Activated CD4-positive, alpha-beta T cell treated with anti-CD3 and anti-CD28 coated beads for 48 hours (primary cell): ENCODE measurements around the gene LYST.
A peak's percentile ranks its signal among the peaks of the same experiment; 100 is the strongest.
"Not testable (repeated sequence)": the region's sequence is repeated elsewhere in the genome, so short reads cannot be mapped to it uniquely, and the experiment has no call there.

Experiments
- DNase-seq: peaks from one replicate; pipeline ENCODE4 v3.0.0-alpha.2; 2020

Gene LYST

DNA sequence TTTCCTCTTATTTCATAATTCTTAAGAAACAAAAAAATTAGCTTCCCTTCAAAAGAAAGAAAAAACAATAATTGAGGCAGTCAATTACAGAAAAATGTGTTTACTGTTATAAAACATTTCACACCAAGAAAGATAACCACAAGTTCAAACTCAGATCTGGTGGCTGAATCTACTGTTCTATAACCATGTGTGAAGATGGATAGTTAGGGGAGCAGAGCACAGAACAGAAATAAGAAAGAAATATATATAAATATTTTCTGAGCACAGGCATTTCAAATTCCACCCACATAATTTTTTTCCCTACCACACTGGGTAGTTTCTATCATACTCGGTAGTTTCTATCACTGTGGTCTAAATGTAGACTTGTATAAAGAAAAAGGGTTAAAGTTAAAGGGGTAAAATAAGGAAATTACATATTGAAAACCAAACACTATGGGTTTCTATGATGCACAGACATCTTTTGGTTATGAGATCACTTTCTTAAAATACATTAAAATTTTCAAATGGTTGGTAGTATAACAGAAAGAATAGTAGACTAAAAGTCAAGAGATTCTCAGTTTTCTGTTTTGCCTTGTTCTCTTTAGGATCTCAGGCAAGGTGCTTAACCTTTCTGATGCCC, 10.8 kb downstream of the LYST start:
- DNase-seq, result no peak

DNA sequence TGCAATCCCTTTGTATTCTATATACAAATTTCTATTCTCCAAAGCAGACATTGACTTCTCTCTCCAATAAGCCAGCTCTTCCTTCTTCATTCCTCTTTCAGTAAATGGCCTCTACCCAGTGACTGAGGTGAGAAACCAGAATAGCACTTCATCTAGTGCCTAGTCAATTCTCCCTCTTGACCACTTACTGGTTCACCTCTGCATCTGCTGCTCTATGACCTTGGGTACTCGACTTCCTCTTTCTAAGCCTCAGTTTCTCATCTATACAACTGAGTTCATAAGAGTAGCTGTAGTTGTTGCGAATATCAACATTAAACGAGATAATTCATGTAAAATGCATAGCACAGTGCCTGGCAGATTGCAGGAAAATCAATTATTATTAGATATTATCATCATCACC, 12.4 kb downstream of the LYST start:
- no peak for DNase-seq

DNA sequence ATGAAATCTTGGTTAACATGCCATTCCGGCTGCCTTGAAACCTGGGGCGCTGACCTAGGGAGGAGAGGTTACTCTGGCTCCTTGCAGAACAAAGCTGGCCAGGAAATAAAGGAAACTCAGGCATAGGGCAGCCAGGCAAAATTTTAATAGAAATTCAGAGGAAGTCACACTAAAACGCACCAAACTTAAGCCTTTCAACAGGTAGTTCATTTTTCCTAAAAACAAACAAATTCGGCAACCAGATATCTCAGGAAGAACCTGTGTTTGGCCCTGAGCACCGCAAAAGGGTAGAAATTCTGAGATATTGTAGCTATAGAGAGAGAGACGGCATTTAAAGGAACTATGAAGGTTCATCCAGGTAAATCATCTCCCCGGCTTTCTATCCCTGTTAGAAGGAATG, 13.1 kb downstream of the LYST start:
- no peak for DNase-seq

DNA sequence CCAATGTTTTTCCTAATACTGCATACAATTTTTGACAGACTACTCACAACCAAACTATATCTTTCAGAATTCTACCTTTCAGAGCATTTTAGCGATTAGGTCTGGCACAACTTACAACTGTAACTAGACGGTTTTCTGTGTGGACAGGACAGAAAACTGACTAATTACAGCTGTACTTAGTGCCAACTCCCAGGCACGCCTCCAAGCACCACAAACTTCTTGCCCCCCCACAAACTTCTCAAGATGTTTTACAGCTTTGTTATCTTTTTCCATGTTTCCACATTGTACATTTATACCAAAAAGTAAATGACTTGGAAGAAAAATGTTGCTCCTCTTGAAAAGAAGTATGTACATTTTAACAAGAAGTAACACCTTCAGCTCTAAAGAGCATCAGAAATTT, 13.8 kb downstream of the LYST start:
- DNase-seq, result no peak

DNA sequence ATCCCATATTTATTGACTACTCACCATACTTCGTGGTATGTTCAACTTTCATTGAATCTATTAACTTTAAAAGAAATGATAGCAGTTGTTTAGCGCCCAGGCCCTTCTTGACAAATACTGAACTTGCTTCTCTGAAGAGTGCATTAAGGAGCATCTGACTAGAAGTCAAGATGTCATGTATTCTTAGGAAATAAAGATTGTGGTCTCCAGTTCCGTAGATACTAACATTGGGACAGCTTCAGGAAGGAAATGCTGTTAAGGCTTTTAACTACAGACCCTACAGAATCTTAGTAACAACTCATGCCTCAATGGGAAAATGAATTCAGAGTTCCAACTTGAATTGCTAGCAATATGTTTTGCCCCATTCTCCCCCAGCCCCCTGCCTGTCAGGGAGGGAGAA, 14.8 kb downstream of the LYST start:
- DNase-seq, result no peak

DNA sequence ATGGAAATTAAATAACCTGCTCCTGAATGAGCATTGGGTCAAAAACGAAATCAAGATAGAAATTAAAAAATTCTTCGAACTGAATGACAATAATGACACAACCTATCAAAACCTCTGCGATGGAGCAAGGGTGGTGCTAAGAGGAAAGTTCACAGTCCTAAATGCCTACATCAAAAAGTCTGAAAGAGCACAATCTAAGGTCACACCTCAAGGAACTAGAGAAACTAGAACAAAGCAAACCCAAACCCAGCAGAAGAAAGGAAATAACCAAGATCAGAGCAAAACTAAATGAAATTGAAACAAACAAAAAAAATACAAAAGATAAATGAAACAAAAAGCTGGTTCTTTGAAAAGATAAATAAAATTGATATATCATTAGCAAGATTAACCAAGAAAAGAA, 18.5 kb downstream of the LYST start:
- DNase-seq, result not testable (repeated sequence)

DNA sequence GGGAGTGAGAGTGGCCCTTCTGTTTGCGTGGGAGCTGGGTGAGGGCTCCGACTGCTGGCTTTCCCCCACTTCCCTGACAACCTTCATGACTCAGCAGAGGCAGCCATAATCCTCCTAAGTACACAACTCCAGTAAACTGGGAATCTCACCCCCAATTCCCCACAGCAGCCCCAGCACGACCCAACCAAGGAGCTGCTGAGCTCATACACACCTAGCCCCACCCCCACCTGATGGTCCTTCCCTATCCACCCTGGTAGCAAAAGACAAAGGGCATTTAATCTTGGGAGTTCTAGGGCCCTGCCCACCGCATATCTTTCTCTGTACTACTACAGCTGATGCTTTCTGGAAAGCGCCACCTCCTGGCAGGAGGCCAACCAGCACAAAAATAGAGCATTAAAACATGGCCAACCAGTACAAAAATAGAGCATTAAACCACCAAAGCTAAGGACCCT, 21.0 kb downstream of the LYST start:
- peak; percentile 46 for DNase-seq

DNA sequence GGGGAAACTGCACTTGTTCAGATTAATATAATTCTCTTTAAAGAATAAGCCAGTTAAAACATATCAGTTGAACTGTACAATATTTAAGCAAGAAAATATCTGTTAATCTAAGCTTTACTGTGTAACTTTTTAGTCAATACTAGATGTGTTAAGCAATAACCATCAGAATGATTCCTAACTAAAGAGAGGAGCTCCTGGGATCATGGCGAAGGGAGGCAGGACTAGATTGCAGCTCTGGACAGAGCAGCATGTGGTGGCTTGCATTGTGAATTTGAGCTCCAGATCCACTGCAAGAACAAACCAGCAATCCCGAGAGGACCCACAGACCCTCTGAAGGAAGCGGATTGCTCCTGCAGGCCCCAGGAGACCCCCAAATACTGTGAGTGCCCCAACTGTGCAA, 21.9 kb downstream of the LYST start:
- DNase-seq, result no peak

DNA sequence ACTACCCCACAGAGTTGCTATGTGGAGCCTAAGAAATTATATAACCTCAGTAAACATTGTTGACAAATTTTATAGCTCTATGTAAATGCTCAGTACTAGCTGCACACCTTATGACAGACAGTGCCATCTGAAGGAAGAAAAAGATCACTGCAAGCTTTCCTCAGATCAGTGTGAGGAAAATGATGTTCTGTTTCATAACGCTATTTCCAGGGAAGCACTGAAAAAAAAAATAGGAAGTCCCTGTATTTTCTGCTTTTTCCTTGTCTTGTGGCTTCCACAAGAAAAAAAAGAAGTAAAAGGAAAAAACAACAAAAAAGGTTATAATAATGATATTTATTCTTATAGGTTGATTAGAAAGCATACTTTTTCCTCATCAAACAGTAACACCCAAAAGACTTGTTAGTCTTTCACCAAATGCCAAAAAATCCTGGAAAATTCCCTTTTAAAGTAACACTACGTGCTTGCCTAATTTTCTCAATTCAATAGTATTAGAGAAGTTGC, 23.2 kb downstream of the LYST start:
- DNase-seq, result no peak

DNA sequence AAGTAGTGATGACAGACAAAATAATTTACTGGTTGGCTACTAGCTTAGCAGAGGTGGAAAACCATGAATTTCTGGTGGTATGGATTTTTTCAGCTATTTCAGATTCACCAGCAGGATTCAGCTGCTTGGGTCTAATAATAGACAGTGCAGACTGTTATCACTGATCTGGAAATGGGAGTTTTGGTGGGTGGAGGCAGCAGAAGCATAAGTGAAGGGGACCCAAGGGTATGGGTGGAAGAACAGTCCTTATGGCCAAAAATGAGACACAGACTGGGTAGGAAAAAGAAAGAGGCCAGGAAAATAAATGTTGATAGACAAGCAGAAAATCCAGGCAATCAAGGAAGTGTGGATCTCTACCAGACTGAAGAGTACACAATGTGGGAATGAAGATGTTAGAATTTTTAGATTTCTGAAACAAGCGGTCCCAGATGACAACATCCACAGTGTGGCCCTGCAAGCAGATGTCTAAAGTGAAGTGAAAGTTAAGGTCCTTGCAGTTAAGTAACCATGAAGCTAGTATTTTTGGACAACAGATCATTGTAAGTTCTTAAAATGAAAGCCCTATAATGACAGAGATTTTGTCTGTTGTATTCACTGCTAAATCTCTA, 24.7 kb downstream of the LYST start:
- DNase-seq, result no peak

DNA sequence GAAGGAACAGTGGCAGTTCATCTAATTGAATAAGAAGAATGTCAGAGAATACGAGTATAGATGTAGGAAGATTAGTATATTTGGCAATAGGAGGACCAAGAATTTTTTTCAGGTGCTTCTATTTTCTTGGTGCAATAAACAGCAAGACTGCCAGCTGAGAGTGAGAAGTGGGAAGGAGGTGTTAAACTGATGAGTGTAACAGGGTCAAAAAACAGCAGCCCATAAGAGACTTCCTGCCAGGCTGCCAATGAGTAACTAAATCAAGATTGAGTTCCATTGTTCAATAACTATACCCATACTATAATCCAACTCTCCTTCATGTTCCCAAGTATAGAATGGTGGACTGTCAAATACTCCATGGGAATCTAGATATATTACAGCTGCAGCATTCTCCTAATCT, 28.7 kb downstream of the LYST start:
- DNase-seq, result no peak

DNA sequence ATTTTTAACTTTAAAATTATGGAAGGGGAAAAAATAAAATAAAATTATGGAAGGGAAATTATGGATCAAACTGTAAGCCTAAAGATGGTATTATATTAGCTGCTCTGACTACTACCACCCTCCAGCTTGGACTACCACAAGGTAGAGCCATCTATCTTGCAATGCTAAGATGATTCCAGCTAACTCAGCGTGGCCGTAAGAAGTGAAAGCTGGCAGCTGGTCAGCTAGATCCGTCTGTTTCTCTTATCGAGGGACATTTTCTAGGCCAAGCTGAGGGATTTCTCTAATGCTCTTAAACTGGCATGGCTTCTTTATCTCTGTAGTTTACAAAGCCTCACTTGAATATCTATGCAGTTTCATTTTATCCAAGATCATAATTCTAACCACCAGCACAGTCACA, 31.5 kb downstream of the LYST start:
- DNase-seq, result no peak

DNA sequence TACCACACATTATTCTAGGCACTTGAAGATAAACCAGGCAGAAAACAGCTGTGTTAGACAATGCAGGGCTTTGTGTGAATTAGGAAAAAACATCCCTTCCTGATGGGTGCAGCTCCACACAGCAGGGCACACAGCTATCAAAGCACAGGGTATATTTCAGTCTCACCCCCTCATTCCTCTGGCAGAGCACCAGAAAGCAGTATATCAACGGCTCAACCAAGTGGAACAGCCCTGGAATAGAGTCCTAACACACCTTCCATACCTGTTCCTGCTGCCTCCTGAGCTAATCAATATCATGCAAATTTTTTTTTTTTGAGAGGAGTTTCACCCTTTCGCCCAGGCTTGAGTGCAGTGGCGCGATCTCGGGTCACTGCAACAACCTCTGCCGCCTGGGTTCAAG, 32.1 kb downstream of the LYST start:
- no peak for DNase-seq

DNA sequence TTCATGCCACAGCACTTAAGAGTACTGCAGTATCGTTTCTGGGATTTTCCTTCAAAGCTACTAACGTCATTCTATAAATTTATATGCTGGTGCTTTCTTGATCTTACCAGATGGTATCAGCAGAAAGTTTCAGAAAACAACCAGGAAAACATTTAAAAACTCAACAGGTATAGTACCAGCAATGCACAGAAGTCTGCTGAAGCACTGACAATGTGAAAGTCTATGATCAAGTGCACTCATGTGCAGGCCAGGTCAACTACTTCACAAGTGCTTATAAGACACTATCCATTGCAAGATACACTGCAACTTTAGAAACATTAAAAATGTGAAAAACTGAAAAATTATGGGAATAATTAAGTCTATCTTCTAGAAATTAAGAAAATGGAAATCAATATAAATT, 34.7 kb downstream of the LYST start:
- no peak for DNase-seq

DNA sequence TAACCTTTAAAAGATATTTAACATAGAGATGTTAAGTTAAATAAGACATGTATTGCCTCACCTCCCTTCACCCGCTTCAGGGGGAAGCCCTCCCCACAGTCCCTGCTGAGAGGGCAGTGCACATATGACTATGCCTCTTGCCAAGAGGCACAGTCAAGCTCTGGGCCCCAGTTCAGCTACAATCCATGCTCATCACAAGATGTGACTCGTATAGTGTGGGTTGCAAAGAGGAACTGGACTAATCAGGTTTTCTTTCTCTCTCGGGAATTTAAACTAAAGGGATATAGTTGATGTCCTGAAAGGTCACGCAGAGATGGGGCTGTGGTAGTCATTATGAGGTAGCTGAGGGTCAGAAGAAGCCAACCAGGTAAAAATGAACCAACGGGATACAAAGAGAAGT, 35.6 kb downstream of the LYST start:
- peak; percentile 71 for DNase-seq

DNA sequence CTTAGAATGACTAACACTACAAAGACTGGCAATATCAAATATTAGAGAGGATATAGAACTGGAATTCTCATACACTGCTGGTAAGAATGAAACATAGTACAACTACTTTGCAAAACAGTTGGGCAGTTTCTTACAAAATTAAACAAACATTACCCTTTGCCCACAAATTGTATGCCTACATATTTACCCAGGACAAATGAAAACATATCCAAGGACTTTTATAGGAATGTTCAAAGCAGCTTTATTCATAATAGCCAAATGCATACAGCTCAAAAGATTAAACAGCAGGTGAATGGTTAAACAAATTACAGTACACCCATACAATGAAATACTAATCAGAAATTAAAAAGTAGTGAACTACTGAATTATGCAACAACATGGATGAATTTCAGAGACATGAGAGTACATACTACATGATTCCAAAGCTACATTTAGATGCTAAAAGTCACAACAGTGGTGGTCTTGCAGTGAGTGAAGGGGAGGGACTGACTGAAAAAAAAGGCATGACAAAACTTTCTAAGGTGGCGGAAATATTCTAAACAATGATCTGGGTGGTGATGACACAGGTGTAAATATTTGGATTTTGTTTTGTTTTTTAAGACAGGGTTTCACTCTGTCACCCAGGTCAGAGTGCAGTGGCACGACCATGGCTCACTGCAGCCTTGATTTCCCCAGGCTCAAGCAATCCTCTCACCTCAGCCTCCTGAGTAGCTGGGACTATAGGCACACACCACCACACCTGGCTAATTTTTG, 40.4 kb downstream of the LYST start:
- no peak for DNase-seq

DNA sequence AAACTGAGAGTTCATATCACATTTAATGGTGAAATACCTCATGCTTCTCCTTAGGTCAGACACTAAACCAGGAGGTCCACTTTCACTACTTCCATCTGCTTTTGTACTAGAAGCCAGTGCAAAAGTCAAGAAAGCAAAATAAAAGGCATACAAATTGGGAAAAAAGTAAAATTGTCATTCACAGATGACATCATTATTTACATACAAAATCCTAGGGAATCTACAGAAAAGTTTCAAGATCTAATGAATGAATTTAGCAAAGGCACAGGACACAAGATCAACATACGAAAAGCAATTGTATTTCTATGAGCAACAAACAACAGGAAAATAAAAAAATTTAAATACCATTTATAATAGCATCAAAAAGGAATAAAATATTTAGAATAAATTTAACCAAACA, 41.5 kb downstream of the LYST start:
- DNase-seq, result no peak

DNA sequence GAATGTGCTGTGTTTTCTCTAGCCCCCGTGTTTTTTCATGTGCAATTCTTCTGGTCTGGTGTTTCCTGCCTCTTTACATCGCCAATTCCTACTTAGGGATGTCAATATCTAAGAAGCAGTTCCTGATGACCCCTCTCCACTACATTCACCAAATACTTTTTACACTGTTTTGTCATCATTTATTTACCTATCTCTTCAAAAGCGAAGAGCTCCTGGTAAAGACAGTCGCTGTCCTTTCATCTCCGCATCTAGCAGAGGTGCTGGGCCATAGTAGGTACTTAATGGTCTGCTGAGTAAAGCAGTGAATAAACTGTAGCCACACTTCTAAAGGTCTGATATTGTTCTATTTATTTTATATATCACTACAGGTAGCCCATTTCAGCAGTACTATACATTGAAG, 43.0 kb downstream of the LYST start:
- no peak for DNase-seq

DNA sequence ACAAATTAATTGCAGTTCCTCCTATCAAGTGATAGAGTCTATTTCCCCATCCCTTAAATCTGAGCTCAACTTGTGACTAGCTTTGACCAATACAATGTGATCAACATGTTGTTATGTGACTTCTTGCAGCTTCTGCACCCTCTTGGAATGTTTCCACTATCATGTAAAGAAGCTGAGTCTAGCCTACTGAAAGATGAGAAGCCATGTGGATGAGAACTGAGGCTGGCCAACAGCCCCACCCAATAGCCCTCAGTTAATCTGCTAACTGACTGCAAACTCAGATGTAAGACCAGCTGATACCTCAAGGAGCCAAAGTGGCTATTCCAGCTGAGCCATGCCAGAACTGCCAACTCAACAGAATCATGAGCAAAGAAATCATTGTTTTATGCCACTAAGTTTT, 44.0 kb downstream of the LYST start:
- no peak for DNase-seq

DNA sequence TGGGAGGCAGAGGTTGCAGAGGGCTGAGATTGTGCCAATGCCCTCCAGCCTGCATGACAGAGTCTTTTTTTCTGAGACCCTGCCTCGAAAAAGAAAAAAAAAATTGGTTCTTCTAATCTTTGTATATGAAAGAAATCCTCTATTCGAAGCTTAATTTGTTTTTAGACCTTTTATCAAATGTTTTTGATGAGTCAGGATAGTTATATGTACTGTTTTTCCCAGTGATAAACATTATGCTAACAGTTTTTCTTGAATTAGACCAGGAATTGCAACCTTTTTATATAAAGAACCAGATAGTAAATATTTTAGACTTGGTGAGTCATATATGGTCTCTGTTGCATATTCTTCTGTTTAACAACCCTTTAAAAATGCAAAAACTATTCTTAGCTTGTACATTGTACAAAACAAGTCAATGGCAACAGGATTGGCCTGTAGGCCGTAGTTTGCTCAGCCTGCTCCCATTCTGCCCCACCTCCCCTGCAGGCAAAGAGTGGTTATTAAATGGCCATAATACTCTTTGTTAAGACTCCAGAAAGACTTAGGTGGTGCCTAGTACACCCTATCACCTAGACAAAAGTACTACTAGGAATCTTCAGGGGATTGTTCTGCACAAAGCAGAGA, 45.2 kb downstream of the LYST start:
- no peak for DNase-seq

DNA sequence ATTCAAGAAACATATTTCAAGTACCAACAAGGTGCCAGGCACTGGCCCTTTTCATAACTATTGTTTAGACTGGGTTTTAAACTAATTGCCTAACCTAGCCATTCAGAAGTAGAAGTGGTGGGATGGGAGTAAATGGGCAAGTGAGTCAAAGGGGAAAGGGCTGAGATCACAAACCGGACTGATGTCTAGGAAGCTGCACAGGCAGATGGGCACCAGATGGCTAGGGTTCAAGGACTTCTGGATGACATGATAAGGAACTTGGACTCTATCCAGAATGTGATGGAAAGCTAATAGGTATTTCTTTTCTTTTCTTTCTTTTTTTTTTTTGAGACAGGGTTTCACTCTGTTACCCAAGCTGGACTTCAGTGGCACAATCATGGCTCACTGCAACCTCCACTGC, 46.6 kb downstream of the LYST start:
- DNase-seq, result no peak

DNA sequence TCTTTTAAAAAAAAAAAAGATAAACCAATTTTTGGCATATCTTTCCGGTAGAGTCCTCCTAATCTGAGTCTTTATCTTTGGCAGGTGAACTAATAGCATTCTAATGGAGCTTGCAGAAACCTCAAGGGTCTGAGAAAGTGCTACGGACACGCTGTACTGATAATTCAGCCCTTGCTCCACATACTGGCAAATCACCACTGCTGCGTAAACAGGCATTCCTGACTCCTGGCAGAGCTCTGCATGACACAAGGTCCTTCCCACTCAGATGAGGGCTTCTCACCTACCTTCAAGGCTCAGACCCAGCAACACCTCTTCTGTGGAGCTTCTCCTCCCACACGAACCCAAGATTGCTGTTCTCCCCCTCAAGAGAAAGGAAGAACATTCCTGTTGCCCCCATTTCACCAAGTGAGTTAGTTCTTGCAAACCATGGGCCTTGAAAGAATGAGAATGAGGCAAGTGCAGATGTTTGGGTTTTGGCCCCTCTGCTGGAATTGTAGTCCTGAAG, 48.0 kb downstream of the LYST start:
- DNase-seq, result no peak

DNA sequence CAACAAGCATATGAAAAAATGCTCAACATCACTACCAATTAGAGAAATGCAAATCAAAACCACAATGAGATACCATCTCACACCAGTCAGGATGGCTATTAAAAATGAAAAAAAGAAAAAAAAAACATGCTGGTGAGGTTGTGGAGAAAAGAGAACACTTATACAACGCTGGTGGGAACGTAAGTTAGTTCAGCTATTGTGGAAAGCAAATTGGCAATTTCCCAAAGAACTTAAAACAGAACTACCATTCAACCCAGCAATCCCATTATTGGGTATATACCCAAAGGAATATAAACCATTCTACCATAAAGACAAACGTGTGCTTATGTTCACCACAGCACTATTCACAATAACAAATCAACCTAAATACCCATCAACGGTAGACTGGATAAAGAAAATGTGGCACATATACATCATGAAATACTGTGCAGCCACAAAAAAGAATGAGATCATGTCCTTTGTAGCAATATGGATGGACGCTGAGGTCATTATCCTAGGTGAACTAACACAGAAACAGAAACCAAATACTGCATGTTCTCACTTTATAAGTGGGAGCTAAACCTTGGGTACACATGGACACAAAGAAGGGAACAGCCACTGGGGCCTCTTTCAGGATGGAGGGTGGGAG, 49.5 kb downstream of the LYST start:
- no peak for DNase-seq
